Bronchial epithelial cell (primary cell): Measurements from ENCODE around the gene URGCP. TPM values are rescaled to one million over a fixed set of nuclear protein-coding genes. Genes with fewer than 3 reads are reported as not detected.

Experiments
- DNase-seq: peaks from one replicate; pipeline ENCODE4 v3.0.0-alpha.2; 2010; ENCODE audit warnings: low read depth
- FAIRE-seq: peaks from 2 replicates; lab custom pipeline; 2011; peaks lifted over from hg19 to GRCh38; lab: Jason Lieb, UNC
- H3K27me3 ChIP-seq: 2 replicates; pipeline ENCODE4 v1.5.1; 2011; ENCODE audit warnings: low read length; ENCODE audit not compliant: control insufficient read depth, insufficient read depth
- H3K36me3 ChIP-seq: 2 replicates; pipeline ENCODE4 v1.5.1; 2011; ENCODE audit warnings: low read length; ENCODE audit not compliant: control insufficient read depth, insufficient read depth
- H3K4me3 ChIP-seq: 2 replicates; pipeline ENCODE4 v1.5.1; 2011; ENCODE audit warnings: mild to moderate bottlenecking, low read depth, low read length, control low read depth
- CTCF ChIP-seq: IDR thresholded peaks from 2 replicates; pipeline ENCODE4 v1.5.1; 2011; ENCODE audit warnings: mild to moderate bottlenecking, moderate library complexity, low read length, control low read depth, inconsistent platforms; ENCODE audit not compliant: insufficient read depth, severe bottlenecking
- total RNA-seq: library from RNA; depleted of rRNA; stranded (reverse); fragments of >200 nt; gene quantifications from 2 replicates; pipeline ENCODE4 v1.2.1, GENCODE V29; 2014

URGCP gene
- total RNA-seq, 1 donor from 2014 or later, result 31.3 TPM

- no peak for TF ChIP-seq CTCF
- Histone ChIP-seq H3K36me3 (peaks cover 8% of the 10 kb centered on the region), H3K27me3 (no peaks in the 10 kb centered on the region), H3K4me3 (no peak overlapping the region)
- FAIRE-seq (no peak), DNase-seq (no peak)
Measured at GRCh38 chr7:43870316-43870715, 36.1 kb downstream of the URGCP start.

- FAIRE-seq, result no peak
- Histone ChIP-seq H3K27me3 (no peaks in the 10 kb centered on the region), H3K4me3 (peak overlapping the region; percentile 77), H3K36me3 (peaks cover 8% of the 10 kb centered on the region)
- TF ChIP-seq CTCF, result no peak
- DNase-seq, result peak; percentile 89
Measured at GRCh38 chr7:43869867-43870240, 36.5 kb downstream of the URGCP start.

GRCh38 chr7:43869006-43869866 is 37.2 kb downstream of the URGCP start, which contains the start of gene MRPS24:
TSS of gene MRPS24 (minus strand) at chr7:43869517. CDS start at chr7:43869495, 22 bp downstream.
- Histone ChIP-seq H3K36me3 (peaks cover 8% of the 10 kb centered on the region), H3K27me3 (no peaks in the 10 kb centered on the region), H3K4me3 (peak within 1 kb of the TSS; percentile 77)
- peak; percentile 75 for DNase-seq
- no peak for FAIRE-seq
- no peak for TF ChIP-seq CTCF

- H3K4me3 ChIP-seq, result peak overlapping the region; percentile 77
- no peak for DNase-seq
- FAIRE-seq, result no peak
- no peak for TF ChIP-seq CTCF
- peaks cover 8% of the 10 kb centered on the region for H3K36me3 ChIP-seq
- no peaks in the 10 kb centered on the region for H3K27me3 ChIP-seq
Measured at GRCh38 chr7:43868681-43869005, 37.8 kb downstream of the URGCP start.

- no peak for TF ChIP-seq CTCF
- FAIRE-seq, result no peak
Measured at GRCh38 chr7:43868181-43868580, 38.2 kb downstream of the URGCP start.

More at GRCh38 chr7:43868181-43868580, 38.2 kb downstream of the URGCP start:
- Histone ChIP-seq H3K36me3 (peaks cover 8% of the 10 kb centered on the region), H3K27me3 (no peaks in the 10 kb centered on the region), H3K4me3 (no peak overlapping the region)
- no peak for DNase-seq
